Right ventricle myocardium superior (tissue), 1 donor: ENCODE results near the gene NEGR1. TPM values are rescaled to one million over a fixed set of nuclear protein-coding genes. Genes with fewer than 3 reads are reported as not detected.

ENCODE experiments used
- ATAC-seq: fragments of 200-7000 bp; cut with Tn5 transposase; one replicate; pipeline ENCODE4 v1.9.1; 2020; ENCODE audit warnings: mild to moderate bottlenecking; ENCODE audit not compliant: poor library complexity
- DNase-seq: peaks from one replicate; pipeline ENCODE4 v3.0.0-alpha.2; 2020
- intact Hi-C: fragments of 100-400 bp; cut with DNase I; formaldehyde crosslinking; loops from one replicate; pipeline ENCODE4 v1.11.2; 2022
- total RNA-seq: library from RNA; stranded (reverse); fragmentation: NEBNext Ultra II Directional; extraction: Animal tissue kit (Norgen Biotek cat#: 25700); gene quantifications from one replicate; pipeline ENCODE4 v1.2.1, GENCODE V29; 2021
- donor health status: DM: no; HTN: yes; CAD: no; lungs with severe emphysema.

NEGR1 gene
- total RNA-seq, 1 donor from 2014 or later, result 15.7 TPM

DNA sequence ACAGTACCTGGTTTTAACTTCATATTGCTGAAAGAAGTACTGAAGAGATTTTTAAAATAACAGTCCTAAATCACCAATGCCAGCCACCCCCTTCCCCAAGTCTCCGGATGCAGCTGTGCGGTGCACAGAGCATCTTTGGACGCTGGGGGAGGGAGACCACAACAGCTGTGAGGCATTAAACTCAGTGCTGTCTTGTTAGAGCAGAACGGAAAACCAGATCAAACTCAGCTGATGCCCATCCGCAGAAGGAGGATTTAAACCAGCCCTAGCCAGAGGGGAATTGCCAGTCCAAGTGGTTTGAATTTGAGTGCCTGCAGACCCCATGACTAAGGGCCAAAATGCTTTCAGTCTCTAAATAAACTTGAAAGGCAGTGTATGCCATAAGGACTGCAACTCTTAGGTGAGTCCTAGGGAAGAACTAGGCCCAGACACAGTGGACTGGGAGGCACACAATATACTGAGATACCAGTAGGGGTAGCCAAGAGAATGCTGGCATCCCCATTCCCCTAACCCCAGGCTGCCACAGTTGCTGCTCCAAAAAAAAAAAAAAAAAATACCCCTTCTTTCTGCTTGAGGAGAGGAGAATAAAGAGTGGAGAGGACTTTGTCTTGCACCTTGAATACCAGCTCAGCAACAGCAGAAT lies 576.2 kb downstream of the NEGR1 start:
- intact Hi-C loops, result no loop called here
- ATAC-seq, result no peak

DNA sequence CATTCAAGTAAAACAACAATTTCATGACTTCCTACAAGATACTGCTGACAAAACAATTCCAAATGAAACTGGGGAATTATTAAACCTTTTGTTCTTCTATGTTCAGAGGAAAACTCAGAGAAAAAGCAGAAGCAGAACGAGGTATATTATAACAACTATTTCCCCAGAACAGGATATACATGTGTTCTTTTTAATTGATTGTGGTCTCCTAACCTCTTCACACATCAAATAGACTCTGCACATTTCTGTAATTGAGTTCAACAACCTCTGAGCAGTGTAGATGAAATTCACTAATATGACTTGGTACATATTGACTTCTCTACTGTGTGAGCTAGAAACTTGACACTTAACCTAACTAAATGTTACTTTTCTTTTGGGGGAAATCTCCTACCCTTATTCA lies 584.2 kb downstream of the NEGR1 start:
- intact Hi-C loops, result no loop called here
- ATAC-seq (no peak), DNase-seq (no peak)

More for the DNA sequence above, 576.2 kb downstream of the NEGR1 start:
- no peak for DNase-seq

DNA sequence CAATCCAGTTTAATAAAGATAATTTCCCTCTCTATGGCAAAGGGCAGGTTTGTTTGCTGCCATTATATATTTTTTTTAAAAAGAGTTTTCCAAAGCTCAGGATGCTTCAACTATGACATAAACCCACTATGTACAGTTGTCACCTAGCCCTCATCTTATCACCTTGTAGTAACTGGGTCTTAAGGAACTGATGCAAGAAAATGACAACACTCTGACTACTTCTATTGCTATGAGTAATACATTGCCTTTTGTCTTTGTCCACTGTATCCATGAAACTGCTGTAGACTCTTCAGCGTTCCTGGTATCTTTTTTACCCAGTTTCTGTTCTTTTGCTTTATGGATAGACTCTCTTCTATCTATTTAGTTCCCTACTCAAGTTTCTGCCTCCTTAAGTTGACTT lies 586.5 kb downstream of the NEGR1 start:
- intact Hi-C loops, result no loop called here
- ATAC-seq (no peak), DNase-seq (no peak)

DNA sequence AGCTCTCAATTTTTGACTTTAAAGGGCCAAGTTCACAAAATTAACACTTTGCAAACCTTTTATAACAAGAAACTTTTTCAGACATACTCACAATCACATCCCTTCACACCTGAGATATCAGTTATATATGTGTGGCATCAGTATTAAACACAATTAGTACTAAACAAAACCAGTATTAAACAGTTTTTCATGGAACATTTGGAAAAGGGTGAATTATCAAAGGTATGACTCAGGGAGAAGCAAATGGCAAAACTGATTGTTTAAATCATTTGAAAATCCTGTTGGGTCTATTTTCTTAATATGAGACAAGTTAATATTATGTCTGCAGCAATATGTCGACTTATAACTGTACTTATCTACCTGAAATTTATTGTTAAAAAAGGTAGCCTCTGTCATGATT lies 587.3 kb downstream of the NEGR1 start:
- no peak for ATAC-seq
- intact Hi-C loops, result no loop called here
- DNase-seq, result no peak

DNA sequence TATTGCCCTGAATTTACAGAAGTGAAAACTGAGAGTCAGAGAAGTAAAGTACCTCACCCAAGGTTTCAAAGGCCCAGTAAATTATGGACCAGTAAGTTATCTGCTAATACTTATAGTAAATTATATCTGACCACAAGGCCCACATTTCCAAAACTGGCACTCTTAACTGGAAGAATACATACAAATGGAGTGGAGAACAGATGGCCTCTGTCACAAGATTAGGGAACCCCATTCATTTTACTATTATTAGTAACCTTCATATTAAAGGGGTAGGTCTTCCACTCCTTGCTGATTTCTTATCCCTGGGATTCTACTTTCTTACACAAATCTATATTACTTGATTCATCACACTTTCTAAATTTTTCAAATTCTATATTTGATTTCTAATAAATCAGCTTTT lies 588.8 kb downstream of the NEGR1 start:
- DNase-seq, result no peak
- intact Hi-C loops, result no loop called here
- ATAC-seq, result no peak

DNA sequence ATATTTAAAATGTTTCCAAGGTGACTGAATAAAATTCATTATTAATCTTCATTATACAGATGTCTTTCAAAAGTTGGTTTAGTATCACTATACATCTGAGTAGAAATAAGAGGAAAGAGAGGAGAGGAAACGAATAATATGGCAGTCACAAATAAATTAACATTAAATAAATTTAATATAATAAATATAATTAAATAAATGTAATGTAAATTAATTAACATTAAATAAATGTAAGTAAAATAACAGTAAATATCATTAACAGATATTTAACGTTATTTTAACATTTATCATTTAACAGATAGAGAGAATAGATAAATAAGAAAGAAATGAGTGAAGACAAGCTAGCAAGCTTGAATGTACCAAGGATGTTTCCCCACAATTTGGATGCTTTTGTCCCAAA lies 592.7 kb downstream of the NEGR1 start:
- DNase-seq (no peak), ATAC-seq (no peak)
- intact Hi-C loops, result no loop called here

DNA sequence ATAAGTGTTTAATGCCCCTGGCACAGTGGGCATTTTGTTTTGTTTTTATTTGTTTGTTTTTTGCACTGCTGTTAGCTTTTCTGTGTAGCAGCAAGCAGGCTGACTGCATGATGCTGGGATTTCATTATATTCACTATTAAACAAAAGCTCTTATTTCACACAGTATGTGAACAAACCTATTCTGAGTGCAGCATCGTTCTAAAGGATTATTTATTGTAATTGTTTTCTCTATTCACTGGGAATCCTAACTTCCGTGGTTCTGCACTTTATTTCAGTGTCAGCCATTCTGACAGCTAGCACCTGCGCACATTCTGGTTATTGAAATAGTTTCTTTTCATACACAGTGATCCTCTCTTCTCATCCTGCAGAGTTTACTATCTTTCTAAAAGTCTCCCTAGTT lies 595.0 kb downstream of the NEGR1 start:
- DNase-seq (no peak), ATAC-seq (no peak)
- intact Hi-C loops, result no loop called here

DNA sequence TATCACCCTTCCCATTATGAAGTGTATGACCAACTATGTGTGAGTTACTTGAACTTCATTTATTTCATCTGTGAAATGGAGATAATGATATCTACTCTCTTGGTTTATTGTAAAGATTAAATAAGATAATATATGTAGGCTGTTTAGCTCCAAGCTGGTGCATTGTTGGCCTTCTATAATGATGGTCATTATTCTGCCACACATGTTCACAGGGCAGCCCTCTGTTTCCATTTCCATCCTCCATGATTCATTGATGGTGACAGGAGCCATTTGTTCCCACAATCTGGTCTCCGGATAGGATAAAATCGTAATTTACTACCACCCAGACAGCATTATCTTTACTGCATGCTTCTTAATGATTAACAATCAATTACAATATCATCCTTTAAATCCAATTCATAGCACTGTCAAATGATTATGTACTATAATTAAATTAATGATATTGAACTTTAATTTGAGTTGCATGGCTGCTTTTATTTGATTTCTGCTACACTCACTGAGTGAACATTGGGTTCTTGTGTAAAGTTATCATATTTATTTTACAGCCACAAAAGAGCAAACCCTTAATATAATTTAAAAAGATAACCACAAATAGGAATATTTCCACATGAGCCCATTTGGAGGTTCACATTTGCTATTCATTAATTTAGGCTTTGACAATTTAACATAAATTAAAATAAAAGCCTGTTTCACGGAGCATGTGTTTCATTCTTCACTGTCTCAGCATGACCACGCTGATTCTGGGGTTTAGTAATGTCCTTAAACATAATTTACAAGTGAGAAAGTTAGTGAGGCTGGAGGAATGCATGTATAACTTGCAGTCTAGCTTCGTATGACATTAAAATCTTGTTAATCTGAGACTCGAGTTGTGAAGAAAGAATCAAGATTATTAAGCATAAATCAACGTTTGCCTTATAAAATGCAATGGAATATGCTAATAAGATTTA lies 605.1 kb downstream of the NEGR1 start:
- intact Hi-C loops, result no loop called here
- ATAC-seq (no peak), DNase-seq (no peak)

DNA sequence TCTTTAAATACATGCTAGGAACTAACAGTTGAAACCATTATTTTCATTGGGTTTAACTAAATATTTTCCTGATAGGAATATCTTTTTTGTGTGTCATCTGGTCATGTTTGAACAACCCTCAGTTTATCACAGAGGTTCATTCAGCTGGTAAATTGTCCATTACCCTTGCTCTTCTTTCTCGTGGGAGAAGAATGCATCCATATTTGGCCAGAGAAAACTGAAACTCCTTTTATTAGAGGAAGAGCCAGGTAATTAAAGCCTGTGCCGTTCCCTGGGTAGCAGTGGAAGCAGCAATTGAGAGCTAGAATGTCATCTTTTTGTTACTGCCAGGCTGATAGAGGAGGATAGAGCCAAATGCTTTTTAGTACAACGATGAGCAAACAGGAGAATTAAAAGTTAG lies 614.3 kb downstream of the NEGR1 start:
- intact Hi-C loops, result no loop called here
- no peak for ATAC-seq
- no peak for DNase-seq

DNA sequence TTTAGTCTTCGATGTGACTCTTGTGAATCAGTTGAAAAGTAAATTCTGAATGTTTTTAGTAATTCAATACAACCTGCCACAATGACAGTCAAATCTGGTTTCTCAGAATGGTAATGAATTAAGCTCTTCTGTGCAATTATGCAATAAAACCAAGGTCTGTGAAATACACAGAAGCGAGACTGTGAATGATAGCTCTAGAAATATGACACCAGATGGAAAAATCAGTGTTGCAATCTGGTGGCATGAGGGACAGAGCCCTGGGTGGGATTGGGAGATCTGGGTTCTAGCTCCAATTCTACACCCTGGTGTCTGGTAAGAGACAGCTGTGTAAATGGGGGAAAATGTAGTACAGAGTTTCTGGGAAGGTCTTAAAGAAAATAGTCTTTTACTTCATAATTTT lies 615.1 kb downstream of the NEGR1 start:
- ATAC-seq, result peak; percentile 73

DNA sequence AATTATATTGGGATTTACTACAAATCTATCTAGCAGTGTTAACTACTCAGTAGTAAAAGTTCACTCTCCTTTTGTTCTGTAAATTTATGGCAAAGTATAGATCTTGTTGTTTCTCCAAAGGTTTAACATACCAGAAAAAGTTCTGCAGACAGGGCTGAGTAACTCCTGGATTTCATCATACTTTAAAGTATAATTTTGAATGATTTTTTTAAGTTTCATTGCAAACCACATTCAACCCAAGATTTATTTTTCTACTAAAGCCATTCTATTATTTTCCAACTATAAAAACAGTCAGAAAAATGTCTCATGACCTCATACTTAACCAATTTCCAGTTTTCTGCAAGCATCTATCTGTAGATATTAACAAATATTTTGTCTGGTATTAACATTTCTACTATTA lies 615.7 kb downstream of the NEGR1 start:
- DNase-seq (no peak), ATAC-seq (no peak)
- intact Hi-C loops, result no loop called here

More for the DNA sequence above, 615.1 kb downstream of the NEGR1 start:
- DNase-seq, result no peak
- intact Hi-C loops, result no loop called here

DNA sequence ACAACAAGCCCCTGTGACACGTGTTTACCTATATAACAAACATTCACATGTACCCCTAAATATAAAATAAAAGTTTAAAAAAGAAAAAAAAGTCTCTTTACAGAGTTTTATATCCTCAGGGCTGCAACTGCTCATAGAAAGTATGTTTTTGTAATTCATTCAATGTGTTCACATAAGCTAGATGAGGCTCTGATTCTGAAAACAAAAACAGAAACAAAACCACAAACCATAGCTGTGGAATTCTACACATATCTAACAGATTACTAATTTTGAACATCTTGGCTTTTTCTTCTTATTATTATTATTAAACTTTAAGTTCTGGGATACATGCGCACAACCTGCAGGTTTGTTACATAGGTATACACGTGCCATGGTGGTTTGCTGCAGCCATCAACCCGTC lies 621.9 kb downstream of the NEGR1 start:
- no peak for ATAC-seq
- intact Hi-C loops, result no loop called here
- no peak for DNase-seq

DNA sequence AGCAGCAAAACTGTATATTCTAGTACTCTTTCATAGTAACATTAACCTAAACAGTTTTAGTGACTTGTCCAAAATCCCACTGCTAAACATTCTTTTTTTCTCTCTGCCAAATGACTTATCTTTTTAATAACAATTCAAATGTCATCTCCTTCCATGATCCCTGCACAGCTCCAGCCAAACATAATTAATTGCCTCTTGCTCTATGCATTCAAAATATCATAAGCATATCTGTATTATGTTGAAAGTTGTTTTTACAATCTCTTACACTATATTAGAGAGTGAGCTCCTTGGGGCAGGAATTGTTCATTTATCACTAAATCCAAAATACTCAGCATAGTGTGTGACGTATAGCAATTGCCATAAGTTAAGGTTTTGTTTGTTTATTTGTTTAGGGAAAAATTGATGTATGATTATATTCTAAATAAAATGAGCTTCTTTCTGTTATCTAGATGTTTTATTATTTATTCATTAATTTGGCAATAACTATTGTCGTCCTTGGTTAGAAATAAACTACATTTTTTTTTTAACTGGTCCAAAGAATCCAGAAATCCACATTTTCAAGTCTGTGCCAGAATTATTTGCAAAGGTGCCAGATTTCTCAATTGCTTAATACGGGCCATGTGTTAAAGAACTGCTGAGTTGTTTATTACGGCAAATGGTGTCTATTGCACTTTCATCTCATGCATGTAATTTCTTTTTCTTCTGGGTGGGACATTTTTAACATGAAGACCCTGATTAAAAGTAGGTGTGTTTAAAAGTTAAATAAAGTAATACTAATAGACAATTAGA lies 624.3 kb downstream of the NEGR1 start:
- peak; percentile 83 for ATAC-seq

DNA sequence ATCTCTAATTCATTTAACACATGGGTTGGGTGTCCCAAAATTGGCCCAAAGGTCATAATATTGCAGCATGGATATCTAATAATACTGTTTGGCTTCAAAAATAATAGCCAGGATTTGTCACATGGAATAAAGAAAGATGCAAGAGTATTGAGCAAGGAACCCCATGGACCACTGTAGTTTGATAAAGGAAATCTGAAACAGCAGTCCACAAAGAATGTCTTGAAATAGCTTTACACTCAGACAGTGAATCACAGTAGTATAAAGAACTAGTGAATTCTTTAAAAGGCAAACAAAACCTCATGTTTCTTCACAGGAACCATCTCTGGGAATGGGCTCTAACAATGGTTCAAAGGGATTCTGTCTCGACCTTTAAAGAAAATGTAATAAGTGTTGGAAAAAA lies 625.4 kb downstream of the NEGR1 start:
- ATAC-seq, result no peak
- intact Hi-C loops, result no loop called here

More for the DNA sequence above, 624.3 kb downstream of the NEGR1 start:
- intact Hi-C loops, result no loop called here
- DNase-seq, result no peak

DNA sequence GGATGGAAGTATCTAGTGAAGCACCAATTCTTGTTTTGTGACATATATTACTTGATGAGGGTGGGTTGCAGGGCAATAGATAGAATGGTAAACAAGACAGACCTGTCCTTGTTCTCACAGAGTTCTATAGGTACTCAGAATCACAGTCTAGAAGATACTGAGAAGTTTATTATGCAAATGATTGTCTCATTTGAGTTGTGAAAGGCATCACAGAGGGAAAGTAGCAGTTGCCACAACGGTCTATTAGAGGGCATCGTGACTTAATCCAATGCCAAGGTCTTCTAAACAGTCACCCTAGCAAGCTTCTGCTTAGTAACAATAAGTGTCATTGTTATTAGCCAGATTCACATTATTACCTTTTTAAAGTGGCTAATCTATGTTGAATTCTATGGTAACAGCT lies 626.7 kb downstream of the NEGR1 start:
- DNase-seq (no peak), ATAC-seq (no peak)
- intact Hi-C loops, result no loop called here

More for the DNA sequence above, 625.4 kb downstream of the NEGR1 start:
- no peak for DNase-seq

DNA sequence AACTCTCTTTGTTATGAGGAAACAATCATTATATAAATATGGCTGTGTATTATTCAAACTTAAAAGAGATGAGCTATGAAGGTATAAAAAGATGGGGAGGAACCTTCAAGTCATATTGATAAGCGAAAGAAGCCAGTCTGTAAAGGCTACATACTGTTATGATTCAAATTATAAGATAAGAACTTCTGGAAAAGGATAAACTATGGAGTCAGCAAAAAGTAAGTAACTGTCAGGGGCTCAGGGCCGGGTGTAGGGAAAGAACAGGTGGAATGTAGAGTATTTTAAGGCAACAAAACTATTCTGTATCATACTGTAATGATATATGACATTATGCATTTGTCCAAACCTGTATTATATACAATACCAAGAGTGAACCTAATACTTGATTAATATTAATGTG lies 628.4 kb downstream of the NEGR1 start:
- no peak for DNase-seq
- intact Hi-C loops, result no loop called here
- ATAC-seq, result no peak

DNA sequence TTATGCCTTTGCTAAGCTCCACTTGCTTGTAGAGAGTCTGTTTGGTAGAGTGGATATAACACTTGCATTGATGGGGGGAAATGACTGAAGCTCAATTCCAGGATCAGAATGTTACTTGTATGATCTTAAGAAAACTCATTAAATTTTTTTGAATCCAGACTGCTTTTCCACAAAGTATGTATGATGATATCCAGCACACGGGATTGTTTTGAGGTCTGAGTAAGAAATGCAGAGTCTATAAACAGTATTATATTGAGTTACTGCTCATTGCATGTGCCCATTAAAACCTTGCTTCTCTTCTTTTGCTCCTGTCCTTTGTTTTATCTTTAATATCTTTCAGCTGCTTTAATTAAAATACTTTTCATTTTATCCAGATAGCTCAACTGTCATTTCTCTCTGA lies 631.1 kb downstream of the NEGR1 start:
- no peak for ATAC-seq
- intact Hi-C loops, result no loop called here
- DNase-seq, result no peak

DNA sequence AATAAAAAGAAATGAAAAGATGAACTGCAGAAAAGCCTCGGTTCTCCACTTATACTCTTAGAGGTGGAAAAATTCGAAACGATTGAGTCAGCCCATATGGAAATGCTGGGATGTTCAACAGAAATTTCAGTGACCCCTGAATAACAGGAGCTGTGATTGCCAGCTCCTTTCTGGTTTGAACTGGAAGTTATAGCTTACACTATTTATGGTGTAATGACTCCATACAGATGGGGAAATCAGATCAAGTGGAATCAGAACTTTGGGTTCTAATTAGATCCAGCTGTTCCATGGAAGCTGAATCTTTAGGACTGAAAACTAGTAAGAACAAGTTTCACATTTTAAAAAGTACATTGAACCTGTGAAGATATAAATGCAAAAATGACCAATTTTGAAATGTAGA lies 632.2 kb downstream of the NEGR1 start:
- no peak for DNase-seq
- intact Hi-C loops, result no loop called here
- no peak for ATAC-seq

DNA sequence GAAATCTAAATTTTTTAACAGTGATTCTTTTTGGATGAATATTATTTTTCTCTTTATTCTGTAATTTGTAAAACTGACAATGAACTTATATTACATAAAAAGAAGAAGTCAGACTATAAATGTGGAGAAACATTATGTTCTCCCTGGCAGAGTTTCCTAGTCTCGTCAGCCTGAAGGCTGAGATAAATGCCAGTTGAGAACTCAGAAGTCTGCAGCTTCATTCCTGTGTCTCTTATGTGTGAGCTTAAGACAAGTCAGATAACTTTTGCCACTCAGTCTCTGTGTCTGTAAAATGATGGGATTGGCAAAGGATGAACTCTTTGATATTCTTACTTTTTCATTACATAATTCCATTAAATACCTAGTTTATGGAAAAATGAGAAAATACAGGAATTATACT lies 632.7 kb downstream of the NEGR1 start:
- intact Hi-C loops, result no loop called here
- DNase-seq (no peak), ATAC-seq (peak; percentile 48)
